ENCODE data around the gene SIRT3. TPM values are rescaled to one million over a fixed set of nuclear protein-coding genes. Genes with fewer than 3 reads are reported as not detected.

Gene SIRT3
- total RNA-seq, 1 experiment from 2014 or later, result 12.3 TPM

DNA sequence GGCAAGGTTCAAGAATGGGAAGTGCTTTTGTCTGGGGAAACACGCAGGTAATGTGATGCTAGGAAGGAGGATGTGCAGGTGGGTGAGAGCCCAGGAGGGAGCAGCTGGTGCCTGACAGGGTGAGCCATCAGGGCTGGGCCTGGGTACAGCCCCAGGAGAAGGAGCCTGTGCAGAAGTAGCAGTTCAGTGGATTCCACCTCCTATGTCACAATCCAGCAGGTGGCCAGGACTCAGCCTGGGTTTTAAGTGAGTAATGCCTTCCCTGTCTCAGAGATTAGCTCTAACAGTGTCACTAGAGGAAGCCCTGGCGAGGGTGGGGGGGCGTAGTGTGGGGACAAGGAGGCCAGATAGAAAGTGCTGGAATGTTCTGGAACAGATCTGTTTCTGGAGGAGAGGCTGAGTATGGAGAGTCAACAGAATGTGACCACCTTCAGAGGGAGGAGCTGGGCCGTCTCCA is 20.5 kb downstream of the SIRT3 start:
- no peak for DNase-seq (ENCODE audit: low spot score)

DNA sequence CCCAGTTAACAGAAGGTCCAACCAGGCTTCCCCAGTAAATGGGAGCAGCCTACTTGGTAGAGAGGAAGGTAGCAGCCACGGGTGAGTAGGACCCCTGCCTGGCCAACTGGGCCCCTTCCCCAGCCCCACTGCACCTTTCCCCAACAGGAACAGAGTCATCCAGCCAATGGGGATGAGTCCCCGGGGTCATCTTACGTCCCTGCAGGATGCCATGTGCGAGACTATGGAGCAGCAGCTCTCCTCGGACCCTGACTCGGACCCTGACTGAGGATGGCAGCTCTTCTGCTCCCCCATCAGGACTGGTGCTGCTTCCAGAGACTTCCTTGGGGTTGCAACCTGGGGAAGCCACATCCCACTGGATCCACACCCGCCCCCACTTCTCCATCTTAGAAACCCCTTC is 22.1 kb downstream of the SIRT3 start:
- DNase-seq (ENCODE audit: low spot score), result no peak

DNA sequence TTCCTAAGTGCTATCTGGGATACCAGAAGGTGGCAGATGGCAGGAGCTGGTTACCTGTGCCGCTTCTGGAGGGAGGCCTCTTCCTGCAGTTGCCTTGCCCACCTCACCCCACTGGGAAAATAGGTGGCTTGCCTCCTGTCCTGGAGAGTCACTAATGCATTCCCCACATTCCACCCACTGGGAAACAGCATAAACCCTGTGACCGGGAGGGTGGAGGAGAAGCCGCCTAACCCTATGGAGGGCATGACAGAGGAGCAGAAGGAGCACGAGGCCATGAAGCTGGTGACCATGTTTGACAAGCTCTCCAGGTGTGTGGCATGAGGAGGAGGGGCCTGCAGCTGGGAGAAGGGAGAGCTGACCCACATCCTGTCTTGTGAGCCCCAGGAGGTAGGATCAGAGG is 23.0 kb downstream of the SIRT3 start:
- DNase-seq (ENCODE audit: low spot score), result no peak

DNA sequence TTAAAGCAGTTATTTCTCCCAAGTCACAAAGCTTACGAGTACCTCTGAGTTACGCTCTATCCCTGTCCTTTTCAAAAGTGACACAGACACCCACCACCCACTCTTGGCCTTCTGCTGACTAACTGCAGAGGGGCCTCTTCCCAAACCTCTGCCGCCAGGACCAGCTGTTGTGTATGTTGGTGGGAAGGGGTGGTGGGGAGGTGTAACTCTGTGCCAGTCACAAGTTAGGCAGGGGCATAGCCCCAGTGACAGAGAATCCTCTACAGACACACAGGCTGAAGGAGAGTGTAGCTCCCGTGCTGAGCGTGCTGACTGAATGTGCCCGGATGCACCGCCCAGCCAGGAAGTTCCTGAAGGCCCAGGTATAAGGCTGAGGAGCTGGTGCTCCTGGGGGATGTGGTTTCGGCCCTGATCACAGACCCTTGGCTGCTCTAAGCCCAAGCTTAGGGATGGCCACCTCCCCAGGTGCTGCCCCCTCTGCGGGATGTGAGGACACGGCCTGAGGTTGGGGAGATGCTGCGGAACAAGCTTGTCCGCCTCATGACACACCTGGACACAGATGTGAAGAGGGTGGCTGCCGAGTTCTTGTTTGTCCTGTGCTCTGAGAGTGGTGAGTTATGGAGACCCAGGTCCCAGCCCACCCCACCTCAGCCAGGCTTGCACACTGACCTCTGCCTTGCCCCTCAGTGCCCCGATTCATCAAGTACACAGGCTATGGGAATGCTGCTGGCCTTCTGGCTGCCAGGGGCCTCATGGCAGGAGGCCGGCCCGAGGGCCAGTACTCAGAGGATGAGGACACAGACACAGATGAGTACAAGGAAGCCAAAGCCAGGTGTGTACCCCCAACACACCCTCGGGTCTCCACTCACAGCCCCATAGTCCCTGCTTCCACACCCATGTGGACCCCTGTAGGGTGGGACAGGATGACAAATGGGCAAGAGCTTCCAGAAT is 23.7 kb downstream of the SIRT3 start:
- DNase-seq (ENCODE audit: low spot score), result no peak

DNA sequence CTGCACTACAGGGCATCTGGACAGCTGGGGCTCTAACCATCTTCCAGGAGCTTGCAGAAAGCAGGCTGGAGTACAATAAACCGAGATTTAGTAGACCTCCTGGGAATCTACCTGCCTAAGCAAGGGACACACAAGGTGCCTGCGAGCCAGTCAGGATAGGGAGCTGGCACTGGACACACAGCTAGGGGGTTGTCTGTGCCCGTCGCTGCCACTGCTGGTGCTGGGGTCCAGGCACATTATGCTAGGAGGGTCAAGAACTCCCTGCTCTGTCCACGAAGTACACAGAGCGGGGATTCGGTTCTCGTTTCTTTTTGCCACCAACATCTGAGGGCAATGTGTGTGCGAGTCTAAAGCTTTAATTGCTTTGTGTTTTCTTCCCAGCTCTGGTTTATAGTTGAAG is 24.4 kb downstream of the SIRT3 start:
- no peak for DNase-seq (ENCODE audit: low spot score)

DNA sequence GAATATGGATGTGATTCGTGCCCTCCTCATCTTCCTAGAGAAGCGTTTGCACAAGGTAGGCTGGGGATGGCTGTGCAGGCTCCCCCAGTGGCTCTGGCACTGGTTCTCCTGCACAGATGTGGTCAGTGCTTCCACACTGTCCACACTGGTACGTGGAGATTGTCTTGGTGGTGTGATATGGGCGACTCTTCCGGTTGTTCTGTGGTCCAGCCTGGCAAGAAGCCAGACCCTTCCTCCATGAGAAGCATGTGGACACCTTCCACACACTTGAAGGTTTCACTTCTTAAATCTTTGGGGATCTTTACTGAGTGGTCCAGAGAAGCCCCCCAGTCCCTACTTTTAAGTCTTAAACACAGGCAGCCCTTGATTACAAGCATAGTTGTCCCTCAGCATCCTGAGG is 24.8 kb downstream of the SIRT3 start:
- no peak for DNase-seq (ENCODE audit: low spot score)

DNA sequence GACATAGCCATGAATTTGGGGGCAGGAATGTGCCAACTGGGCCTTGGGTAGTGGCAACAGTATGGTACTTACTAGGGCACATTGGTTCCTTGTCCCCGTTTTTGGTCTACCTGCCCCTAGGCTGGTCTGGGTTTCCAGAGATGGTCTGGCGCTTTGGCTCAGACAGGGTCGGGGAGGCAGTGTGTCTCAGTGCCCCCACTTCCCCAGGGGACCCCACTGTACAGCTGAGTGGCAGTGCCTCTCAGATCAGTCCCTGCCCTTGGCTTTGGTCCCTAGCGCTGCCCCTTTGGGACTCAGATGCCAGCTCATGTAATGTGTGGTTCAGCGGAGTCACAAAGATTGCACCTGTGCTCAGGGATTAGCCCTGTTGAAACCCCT is 25.4 kb downstream of the SIRT3 start:
- no peak for DNase-seq (ENCODE audit: low spot score)

DNA sequence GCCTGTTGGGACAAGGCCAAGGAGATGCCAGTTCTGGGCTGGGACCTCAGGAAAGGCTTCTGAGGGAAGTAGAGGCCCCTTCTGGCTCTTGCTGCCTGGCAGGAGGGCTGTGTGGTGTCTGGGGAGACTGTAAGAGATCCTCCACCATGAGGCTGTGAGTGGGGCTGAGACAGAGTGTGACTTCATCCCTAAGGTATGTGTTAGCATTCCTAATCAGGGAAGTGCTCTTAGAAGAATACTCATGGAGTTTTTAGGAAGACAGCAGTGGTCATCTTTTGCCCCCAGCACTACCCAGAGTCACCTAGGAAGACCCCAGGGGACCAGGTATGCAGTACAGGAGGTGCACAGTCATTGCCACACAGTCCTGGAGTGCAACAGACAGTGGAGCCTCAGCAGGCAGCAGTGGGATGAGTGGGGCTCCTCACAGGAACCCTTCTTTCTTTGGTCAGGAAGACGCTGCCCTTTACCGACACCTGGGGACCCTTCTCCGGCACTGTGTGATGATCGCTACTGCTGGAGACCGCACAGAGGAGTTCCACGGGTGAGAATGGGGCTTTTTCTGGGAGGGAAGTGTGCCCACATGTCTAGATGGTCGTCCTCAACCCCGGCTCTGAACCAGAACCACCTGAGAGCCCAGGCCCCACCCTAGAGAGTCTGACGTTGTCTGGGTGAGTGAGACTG is 25.9 kb downstream of the SIRT3 start:
- DNase-seq (ENCODE audit: low spot score), result no peak

DNA sequence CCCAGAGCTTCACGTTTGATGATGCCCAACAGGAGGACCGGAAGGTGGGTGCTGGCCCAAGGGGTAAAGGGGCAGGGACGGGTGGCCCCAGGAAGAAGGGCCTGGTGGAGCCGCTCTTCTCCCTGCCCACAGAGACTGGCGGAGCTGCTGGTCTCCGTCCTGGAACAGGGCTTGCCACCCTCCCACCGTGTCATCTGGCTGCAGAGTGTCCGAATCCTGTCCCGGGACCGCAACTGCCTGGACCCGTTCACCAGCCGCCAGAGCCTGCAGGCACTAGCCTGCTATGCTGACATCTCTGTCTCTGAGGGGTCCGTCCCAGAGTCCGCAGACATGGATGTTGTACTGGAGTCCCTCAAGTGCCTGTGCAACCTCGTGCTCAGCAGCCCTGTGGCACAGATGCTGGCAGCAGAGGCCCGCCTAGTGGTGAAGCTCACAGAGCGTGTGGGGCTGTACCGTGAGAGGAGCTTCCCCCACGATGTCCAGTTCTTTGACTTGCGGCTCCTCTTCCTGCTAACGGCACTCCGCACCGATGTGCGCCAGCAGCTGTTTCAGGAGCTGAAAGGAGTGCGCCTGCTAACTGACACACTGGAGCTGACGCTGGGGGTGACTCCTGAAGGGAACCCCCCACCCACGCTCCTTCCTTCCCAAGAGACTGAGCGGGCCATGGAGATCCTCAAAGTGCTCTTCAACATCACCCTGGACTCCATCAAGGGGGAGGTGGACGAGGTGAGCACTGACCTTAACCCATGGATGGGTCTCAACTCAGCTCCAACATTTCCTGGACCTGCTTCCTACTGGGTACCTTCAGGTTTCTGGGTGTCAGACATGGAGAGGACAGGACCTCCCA is 26.6 kb downstream of the SIRT3 start:
- DNase-seq (ENCODE audit: low spot score), result no peak

DNA sequence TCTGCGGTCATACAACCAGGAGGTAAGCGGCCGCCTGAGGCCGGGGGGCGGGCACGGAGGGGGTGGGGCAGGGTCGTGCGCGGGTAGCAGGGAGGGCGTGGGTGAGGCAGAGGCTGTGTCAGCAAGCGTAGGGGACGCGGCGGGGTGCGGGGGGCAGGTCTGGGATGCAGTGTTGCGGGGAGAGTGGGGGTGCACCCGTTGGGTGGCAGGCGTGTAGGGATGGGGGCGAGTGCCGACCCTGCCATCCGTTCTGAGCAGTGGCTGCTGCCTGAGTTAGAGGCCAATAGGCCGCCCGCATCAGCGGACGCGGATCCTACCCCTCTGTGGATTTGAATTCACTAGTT is 27.3 kb downstream of the SIRT3 start:
- DNase-seq (ENCODE audit: low spot score), result no peak

DNA sequence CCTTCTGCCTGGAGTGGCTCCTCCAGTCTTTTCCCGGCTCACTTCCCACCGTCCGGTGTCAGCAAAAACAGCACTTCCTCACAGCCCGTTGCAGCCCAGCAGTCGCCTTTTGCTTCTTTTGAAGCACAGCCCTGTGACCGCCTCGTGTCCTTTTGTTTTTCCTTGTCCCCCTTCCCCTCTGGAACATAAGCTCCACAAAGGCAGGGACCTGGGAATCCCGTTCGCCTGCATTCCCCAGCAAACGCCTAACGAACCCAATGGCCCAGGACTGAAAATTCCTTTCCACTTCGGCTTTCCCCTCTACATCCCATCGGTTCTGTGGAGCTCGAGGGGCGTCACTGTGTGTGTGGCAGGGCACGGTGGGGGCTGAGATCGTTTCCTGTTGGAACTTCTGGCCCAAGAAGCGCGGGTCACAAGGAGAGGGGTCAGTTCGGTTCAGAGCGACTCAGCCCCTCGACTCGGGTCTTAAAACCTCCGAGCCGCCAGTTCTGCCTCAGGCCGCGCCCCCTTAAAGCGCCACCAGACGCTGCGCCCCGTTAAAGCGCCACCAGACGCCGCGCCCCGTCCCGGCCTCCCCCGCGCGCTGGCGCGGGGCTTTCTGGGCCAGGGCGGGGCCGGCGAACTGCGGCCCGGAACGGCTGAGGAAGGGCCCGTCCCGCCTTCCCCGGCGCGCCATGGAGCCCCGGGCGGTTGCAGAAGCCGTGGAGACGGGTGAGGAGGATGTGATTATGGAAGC is 27.8 kb downstream of the SIRT3 start:
- peak; percentile 58 for DNase-seq (ENCODE audit: low spot score)

DNA sequence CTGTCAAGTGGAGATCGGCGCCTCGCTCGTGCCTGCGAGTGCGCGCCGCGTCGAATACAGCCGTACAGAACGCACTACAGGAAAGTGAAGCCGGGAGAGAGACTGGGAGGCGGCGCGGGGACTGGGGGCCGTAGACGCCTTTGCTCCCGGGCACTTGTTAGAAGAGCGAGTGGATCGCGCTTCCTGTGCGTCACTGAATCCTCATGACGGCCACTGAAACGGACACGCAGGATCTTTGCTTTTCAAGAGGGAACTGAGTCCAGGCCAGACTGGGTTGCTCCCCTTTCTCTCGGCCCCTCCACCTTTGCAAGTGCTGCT is 28.3 kb downstream of the SIRT3 start:
- DNase-seq (ENCODE audit: low spot score), result no peak

DNA sequence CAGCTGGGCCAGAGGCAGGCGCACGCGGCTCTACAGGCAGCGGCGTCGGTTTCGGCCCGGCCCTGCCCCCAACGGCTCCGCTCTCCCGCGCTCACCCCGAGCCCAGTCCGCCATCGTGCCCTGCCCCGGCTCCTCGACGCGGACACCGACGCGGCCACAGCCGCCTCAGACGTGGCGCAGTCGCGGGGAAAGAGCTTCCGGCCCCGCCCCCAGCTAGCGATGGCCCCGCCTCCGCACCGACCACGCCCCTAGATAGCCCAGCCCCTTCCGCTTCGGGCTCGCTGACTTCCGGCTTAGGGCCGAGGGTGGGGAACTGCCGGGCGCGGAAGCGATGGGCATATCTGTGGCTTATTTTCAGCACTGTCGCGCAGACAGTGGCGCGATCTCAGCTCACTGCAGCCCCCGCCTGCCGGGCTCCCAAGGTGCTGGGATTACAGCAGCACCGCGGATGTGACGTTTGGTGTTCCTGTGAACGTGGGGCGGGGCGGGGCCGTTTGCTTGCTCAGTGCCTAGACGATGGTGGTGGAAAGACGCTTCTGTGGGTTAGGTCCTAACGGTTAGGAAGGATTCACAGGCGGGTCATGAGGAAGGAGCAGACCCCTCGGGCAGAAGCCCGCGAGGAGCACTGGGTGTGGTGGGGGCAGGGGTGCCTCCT is 28.8 kb downstream of the SIRT3 start, which contains the start of the genes BET1L and RIC8A:
TSS of gene BET1L (minus strand) at position 192 of the 655 bp plus-strand sequence. CDS start at position 114, 78 bp downstream.
TSS of gene RIC8A (plus strand) at position 501 of the 655 bp plus-strand sequence. CDS start 1,147 bp downstream, outside the sequence.
- peak; percentile 99 for DNase-seq (ENCODE audit: low spot score)

DNA sequence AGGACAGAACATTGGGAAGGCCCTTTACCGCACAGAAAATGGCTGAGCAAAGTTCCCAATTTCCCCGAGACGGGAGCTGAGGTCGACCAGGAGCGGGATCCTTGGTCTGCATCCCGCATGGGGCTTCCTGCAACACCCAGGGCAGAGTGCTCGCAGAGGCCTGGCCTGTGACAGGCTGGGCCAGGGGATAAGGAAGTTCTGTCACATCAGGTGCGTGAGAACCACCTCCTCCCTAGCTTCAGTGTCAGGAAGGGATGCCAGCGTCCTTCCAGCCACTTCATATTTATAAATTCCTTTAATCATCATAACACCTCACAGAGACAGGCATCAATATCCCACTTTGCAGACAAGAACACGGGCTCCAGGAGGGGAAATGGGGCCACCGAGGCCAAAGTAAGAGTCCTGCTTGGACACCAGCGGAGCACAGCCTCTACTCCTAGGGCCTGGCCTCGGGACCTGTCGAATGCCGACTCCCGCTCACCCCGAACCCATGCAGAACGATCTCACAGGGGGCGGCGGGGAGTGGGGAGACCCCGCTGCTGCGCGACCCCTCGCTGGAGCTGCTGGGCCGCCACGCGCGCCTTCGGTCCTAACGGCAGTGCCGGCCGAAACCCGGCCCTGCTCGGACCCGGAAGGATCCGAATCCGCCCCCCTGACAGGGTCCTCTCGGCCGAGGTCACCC is 29.5 kb downstream of the SIRT3 start:
- DNase-seq (ENCODE audit: low spot score), result no peak

DNA sequence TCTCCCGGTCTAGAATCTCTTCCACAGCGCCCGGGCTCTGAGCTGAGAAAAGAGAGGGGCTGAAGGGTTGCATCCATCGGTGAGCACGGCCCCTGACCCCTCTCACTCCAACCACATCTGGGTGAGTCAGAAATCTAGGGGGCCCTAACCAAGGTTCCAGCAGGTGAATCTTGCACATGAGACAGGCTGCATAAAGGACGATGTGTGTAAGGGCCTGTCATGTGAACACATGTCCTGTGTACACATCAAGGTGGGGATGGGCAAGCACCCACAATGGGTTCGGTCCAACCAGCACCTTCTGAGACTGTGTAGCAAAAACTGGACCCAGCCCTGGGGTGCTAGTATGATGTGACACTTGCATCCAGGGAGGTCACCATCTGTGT is 30.1 kb downstream of the SIRT3 start:
- DNase-seq (ENCODE audit: low spot score), result no peak

DNA sequence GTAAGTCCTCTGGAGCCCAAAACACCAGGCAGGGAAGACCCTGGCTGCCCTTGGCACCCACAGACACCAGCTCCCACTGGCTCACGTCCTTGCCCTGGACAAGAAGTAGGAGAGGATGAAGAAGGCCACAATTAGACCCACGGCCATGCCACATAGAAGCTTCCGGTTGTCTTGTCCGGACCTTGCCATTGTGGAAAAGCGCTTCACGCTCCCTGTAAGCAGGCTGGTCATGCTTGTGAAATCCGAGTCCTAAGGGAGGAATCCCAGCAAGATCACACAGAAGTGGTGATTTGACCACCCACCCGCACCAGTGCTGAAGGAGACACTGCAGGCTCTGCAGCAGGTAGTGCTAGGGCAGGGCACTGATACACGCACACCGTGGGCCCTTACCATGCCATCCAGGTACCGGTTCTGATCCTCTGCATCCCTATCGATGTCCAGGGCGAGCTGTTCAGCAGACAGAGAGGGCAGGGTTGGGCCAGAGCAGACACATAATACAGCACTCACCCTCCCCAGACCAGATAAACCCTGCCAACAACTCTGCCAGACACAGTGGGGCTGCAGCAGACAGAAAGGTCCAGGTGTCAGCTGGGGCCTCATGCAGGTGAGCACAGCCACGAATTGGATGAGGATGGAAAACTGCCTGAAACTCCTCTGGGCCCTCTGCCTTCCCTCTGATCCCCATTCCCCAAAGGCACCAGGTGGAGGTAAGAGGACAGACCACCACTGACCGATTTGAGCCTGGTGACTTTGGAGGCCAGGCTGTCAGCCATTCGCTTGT is 30.7 kb downstream of the SIRT3 start:
- no peak for DNase-seq (ENCODE audit: low spot score)

DNA sequence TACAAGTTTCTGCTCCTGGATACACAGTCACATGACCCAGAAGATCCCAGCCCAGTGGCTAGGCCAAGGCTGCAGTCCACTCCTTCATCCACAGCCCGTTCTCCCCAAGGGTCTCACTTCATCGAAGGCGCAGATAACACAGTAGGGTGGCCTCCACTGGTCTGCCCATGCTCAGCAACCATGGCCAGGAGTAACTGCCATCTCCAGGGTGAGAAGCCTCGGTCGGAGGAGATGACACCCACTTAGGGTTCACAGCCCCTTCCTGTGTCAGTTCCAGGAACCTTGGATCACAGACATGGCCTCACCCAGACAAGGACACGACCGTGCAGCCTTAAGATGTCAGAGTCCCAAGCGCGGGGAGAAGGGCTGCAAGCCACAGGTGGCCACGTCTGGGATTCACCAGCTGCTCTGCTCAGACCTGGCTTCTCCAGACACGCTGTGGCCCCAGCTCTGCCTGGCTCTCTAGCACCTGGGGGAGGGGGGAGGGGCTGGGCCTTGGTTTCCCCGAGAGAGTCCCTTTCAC is 31.5 kb downstream of the SIRT3 start:
- no peak for DNase-seq (ENCODE audit: low spot score)

DNA sequence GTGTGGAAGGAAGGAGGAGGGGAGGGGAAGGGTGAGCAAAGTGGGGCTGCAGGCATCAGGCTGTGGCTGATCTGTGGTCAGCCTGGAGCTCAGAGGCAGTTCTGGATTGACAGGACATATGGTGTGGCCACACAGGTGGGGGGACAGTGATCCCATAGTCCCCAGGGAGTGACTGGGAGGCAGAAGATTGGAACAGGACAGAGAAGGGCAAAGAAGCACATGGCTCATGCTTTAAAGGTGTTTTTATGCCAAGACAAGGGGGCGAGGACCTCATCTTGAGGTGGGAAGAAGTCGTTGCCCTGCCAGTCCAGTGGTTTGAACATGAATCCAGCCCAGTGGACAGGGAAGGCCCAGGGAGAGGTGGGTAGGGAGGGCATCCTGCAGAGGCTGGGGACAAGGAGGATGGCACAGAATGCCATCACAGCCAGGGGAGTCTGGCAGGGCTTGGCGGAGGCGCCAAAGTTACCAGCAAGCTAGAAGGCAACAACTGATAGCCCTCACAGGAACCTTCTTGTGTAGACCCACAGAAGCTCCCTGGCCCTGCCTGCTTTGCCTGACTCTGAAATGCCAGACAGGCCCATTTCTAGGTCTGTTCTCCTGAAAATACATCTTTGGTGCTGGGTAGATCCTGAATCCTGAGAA is 32.1 kb downstream of the SIRT3 start:
- DNase-seq (ENCODE audit: low spot score), result no peak

Data from H4 (cell line).